HG03066 (cell line): ENCODE results near the gene METAP1.
"Not testable (repeated sequence)": the region's sequence is repeated elsewhere in the genome, so short reads cannot be mapped to it uniquely, and the experiment has no call there.

Experiments used
- ATAC-seq: cut with Tn5 transposase; IDR thresholded peaks from one replicate; pipeline ENCODE4 v1.9.1; 2021; ENCODE audit warnings: low read depth; ENCODE audit not compliant: unreplicated experiment

The METAP1 gene

DNA sequence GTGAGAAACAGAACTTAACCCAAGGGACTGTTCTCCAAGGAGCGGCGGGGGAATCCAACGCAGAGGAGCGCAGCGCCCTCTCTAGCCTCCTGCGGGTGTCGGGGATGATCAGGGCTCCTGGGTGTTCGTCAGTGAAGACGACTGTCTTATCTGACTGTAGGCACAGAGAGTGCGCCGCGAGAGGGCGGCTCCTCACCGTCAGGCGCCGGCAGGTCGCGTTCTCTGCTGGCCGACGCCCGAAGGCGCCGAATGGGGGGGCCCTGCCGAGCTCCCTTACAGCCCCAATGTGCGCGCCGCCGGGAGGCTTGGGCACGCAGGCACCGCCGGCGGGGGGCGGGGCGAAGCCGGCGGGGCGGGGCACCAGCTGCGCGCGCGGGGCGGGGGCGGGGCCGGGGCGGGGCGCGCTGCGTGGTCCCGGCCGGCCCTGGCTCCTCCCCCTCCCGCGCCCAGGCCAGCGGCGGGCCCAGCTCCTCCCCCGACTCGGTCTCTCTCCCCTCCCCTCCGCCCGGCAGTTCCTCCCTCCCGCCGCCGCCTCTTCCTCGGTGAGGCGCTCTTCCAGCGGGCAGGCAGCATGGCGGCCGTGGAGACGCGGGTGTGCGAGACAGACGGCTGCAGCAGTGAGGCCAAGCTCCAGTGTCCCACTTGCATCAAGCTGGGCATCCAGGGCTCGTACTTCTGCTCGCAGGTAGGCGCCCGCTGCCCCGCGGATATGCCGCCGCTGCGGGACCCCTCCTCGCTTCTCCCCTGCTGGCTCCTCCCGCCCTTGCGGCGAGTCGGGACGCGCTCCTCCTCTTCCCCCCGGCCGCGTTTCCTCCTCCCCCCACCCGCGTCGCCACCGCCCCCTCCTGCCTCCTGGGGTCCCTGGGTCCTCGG lies at the start of gene METAP1:
TSS of gene METAP1 (plus strand) at position 539 of the 873 bp plus-strand sequence. CDS start at position 572, 33 bp downstream.
- ATAC-seq: peak; percentile 88

DNA sequence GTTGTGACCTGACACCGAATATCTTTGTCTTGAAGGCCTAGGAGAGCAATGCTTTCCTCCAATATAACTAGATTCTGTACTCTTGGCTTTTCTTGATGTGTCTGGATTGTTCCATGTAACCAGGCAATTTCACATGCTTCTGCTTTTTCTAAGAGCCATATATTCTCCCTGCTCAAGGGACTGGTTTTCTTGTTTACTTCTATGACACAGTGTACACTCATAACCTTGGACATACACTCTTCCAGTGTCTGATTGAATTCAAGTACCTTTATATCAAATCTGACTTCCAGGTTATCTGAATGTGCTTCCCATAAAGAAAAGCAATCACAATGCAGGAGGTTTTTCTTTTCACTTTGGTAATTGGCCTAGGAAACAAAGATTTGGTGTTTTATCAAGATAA lies 49.2 kb upstream of the METAP1 start:
- ATAC-seq: no peak

DNA sequence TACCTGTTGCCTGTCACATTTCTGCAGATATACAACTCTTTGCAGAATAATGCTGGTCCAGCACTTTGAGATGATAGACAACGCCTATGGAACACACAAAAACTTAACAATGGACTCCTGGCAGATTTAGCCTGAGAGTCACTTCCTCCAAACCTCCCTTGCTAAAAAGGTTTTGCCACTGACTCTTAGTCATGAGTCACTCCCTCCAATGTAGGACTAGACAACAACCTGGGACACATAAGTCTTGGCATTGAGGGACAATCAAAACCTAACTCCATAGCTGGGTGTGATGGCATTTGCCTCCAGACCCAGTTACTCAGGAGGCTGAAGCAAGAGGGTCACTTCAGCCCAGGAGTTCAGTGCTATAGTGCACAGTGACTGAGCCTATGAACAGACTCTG lies 44.6 kb upstream of the METAP1 start:
- ATAC-seq: no peak

DNA sequence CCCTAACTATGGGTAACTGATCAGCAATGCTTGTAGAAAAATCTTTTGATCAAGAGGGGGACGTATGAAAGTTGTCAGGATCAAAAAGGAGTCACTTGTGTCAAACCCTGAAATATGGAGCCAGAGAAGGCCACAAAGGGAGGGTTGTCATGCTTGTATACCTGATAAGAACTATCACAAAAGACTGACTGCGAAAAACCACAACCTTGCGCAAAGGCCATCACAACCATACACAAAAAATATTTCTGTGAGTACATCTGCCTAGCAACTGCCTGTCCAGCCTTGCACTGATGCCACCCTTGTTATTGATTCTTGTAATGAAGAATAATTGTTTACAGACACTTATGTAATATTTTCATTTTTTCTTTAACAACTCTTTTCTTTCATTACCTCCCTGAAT lies 43.8 kb upstream of the METAP1 start:
- no peak for ATAC-seq

DNA sequence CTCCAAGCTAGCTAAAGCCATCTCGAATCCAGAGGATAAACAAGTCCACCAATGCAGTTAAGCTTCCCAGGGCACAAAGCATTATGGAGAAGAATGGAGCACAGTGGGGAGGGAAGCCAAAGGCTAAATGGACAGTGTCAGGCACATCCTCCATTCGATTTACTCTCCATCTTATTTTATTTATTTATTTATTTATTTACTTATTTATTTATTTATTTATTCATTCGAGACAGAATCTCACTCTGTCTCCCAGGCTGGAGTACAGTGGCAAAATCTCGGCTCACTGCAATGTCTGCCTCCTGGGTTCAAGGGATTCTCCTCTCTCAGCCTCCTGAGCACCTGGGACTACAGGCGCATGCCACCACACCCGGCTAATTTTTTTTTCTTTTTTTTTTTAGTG lies 40.3 kb upstream of the METAP1 start:
- ATAC-seq: no peak

DNA sequence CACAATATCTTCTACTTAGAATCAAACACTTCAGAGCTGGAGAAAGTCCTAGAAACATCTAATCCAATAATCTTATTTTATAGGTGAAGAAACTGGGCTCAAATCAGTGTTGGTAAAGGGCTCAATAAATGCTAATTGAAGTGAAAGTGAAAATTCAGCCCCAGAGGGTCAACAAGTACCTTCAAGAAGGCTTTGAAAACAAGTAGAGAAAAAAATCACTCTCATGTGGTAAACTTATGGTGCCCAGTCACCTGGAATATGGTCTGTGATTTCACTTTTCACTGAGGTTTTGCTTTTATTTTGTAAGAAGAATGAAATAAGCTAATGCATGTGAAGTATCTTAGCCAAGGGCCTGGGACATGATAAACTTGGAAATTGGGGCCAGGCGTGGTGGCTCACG lies 37.5 kb upstream of the METAP1 start:
- ATAC-seq: no peak

DNA sequence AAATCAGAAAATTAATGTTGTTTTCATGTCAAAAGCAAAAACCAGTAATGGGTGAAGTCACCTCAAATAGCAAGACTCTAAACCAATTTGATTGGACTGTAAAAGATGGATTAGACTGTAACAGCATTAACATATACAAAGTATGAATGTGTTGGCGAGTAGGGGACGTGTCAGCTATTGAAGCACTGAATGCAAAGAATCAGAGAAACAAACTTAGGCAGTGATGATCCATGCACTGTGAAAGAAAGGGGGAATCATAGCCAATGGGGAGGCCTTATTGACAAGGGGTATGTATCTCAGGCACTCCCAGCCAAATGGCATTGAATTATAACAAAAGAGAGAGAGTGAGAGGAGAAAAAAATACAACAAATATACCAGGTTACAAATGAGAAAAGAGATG lies 36.1 kb upstream of the METAP1 start:
- no peak for ATAC-seq

DNA sequence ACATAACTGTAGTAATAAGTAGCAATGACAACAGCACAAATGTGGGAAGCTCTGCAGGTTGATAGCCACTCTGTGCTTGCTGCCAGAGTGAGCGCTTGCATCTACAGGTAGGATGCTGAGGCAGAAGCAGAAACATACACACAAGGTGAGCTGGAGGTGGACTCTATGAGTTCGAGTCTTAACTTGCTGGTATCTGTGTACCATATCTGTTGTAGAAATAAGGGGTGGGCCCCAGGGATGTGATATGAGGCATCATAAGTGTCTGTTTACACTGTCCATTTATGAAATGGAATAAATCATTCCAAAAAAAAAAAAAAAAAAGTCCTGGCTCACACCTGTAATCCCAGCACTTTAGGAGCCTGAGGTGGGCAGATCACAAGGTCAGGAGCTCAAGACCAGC lies 33.8 kb upstream of the METAP1 start:
- no peak for ATAC-seq

DNA sequence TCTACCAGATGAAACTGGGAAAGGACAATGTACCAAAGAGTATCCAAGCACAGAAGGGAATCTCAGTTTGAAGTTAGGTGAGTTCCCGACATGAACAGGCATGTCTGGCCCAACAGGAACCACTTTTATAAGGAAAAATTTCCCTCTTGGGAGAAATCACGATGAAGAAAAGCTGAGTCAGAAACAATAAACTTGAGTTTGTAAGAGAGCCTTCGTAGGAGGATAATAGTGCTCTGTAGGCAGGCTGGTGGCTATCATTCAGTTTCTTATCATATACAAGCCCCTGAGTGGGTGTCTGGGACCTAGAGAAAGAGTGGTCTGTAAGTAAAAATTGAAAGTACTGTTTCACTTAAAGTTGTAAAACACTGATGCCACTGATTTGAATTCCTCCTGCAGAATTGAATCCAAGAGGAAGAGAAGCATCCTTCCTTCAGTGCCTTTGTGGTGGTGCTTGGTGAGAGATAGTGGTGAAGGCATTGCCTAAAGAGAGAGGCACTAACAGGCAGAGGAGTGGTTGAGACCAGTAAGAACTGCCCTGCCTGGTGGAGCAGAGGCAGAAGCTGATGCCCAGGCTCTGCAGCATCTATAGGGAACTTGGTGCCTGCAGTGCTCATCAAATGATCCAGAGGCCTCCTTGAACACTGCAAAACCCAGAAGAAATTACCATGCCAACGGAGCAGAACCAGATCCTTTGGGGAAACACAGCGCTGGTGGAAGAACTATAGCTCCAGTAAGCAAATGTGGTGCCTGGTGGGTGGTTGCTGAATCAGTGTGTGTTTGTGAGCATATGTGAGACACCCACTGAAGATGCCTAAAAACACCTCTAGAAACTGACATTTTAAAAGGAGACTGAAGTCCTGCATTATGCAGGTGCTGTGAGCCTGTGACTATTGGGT lies 31.7 kb upstream of the METAP1 start:
- no peak for ATAC-seq

DNA sequence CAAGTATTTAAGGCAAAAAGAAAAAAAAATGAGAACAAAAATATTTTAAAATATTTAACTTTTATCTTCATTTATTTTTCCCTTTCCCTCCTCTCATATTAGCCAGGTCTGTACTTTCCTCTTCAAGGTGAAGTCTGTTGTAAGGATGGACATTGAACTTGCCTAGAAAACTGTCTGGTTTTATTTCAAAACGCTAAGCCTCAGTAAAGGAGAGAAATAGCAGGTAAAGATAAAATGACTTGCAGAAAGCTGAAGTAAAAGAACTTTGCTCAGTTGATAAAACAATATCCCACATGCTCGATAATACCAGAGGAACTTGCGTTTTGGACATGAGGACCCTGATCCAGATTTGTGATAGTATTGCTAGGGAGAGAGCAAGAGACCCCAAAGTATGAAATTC lies 28.6 kb upstream of the METAP1 start:
- ATAC-seq: no peak

DNA sequence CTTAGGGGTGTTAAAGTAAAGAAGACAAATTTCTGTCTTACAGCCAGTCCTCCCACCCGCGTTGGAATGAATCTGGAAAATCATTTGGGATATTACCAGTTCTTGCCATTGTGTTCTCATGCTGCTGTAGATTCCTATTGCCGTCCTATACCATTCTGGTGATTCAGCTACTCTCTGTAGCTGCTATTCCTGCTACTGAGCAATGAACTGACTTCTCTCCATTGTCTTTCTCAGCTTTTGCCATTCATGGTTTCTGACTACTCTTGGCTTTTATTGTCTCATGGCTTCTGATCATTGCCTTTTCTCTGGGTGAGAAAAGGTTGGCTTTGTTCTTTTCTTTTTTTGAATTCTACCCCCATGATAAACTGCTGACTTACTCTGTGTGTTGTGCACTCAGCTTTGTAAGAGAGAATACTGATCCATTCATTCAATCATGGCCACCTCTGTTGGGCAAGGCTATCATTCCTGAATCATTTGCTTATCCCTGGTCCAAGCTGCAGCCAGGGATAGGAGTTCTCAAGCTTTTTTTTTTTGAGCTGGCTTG lies 27.7 kb upstream of the METAP1 start:
- ATAC-seq: no peak

DNA sequence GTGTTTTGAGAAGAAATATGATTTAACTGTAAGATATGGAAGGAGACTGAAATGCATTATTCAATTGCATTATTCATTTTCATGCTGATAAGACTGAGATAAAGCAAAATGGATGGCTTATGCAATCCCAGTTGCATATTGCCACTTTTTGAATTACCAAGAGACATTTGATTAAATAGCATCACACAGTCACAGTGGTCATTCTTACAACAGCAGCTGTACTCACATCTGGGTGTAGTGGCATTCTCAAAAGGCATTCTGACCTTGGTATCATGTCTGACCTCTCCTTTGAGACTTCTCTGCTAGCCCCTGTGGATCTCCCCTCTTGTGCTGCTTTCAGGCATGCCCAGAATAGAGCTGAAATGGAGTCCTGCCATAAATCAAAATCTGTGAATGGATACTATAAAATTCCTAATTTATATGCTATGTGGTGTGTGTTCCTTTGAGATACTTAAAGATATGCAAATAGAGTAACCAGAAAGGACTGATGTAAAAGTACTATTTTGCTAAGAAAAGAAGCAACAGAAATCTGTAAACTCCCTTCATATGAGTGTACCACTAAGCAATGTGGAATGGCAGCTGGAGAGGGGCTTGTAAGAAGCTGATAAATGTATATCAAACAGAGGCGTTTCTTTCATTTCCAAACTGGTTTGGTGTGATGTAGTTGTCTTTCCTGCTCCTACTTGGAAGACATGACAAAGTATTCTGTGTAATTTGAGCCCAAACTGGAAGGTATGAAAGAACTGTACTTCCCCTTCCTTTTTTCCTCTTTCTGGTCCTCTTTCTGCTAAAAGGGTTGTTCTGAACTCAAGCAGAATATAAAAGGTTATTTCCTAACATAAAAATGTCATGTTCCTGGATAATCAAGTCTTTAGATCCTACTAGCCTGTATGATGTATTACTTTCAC lies 25.4 kb upstream of the METAP1 start:
- ATAC-seq: no peak

DNA sequence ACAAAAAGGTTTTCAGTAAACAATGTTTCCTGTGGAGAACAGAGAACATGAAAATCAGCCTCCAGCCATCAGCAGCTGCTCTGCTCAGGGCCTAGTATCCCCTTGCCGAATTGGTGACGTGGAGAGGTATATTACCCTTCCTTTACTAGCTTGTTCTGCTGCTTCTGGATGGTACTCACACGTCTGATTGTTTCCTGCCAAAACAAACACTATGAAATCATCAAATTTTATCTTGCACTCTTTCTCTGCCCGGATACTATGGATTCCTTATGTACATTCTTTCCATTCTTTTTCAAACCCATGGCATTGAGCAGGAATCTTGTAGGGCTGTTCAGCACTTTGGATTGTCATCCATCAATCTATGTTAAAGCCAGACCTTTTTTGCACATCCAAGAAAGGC lies 18.8 kb upstream of the METAP1 start:
- no peak for ATAC-seq

DNA sequence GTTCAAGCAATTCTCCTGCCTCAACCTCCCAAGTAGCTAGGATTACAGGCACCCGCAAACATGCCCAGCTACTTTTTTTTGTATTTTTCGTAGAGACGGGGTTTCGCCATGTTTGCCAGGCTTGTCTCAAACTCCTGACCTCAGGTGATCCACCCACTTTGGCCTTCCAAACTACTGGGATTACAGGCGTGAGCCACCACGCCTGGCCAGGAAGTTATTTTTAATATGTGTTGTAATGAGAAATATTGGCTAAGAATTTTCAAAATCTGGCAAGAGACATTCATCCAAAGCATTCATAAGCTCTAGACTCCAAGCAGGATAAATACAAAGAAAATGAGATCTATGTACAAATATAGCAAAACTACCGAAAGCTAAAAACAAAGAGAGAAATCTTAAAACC lies 18.0 kb upstream of the METAP1 start:
- ATAC-seq: no peak

DNA sequence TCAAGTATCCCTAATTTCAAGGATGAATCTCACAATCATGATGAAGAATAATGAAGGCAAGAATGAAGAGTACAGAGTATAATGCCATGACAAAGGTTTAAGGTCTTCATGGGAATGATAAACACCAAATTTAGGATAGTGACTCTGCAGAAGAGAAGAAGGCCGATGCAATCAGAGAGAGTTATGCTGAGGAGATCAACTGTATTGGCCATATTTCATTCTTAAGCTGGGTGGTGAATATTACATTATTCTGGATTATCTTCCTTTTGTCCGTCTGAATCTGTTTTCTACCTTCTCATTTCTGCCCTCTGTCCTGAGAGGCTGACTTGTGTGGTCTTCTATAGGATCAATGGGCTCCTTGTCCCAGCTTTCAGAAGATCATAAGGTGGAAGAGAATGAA lies 7.8 kb upstream of the METAP1 start:
- no peak for ATAC-seq

DNA sequence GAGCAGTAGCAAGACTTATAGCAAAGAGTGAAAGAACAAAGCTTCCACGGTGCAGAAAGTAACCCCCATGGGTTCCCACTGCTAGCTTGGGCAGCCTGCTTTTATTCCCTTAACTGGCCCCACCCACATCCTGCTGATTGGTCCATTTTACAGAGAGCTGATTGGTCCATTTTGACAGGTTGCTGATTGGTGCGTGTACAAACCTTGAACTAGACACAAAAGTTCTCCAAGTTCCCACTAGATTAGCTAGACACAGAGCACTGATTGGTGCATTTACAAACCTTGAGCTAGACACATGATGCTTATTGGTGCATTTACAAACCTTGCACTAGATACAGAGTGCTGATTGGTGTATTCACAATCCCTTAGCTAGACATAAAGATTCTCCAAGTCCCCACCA lies 2.7 kb upstream of the METAP1 start:
- not testable (repeated sequence) for ATAC-seq

DNA sequence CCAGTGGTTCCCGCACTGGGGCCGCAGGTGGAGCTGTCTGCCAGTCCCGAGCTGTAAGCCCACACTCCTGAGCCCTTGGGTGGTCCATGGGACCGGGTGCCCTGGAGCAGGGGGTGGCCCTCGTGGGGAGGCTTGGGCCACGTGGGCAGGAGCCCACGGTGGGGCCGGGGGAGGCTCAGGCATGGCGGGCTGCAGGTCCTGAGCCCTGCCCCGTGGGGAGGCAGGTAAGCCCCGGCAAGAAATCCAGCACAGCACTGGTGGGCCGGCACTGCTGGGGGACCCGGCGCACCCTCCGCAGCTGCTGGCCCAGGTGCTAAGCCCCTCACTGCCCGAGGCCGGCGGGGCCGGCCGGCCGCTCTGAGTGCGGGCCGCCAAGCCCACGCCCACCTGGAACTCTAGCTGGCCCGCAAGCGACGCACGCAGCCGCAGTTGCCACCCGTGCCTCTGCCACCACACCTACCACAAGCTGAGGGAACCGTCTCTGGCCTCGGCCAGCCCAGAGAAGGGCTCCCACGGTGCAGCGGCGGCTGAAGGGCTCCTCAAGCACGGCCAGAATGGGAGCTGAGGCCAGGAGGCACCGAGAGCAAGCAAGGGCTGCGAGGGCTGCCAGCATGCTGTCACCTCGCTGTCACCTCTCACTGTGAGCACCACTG lies 2.0 kb upstream of the METAP1 start:
- no peak for ATAC-seq

DNA sequence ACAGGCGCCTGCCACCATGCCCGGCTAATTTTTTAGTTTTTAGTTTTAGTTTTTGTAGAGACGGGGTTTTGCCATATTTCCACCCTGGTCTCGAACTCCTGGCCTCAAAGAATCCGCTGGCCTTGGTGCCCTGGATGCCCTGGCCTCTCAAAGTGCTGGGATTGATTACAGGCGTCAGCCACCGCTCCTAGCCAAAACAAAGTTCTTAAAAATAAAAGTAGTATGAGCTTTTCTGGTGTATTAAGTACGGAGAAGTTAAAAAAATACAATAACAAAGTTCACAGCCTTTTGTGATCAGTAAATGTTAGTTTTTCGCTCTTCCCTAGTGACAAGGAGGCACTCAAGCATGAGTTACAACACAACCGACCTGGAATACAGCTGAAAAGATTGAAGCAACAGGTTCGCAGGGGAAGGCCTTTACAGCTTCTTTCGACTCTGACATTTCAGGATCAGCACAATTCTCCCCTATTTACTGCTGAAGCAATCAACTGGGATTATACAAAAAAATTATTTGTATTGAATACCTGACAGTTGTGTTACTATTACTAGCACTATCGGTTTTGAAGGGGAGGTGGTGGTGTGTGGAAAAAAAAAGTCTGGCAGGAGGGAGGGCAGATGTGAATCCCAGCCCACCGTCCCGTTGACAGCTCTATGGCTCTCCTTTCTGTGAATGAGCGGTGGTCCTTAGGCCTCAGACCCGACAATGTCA lies 893 bp upstream of the METAP1 start:
- no peak for ATAC-seq

DNA sequence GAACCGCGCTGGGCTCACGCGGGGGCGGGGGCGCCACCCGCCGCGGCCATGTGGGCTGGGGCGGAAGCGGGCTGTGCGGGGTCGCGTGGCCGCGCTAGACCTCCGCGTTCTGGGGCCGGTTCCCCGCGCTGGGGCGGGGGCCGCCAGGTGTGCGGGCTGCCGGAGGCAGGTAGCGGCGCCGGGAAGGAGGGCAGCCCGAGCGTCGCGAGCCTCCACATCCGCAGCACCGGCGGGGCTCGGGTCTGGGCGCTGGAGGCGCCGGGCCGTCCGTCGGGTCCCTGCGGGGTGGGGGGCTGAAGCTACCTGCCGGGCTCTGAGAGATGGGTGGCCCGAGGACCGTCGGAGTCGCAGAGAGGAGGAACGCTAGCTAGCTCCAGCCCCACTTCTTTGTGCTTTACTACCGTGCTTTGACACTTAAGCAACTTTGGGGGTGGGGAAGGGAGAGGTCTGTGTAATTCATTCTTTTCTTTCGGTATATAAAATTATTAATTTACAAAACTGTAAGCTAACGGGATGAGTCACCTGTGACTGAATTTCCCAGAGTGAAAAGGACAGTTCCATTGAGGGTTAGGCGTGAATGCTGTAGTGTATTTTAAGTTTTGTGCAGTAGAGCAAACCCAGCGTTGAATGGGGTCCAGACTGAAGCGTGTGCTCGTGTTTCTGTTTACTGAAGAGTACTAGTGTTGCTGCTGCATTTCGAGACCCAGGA lies 689 bp downstream of the METAP1 start:
- no peak for ATAC-seq
